Suppressor macrophage treated with lipopolysaccharide for 4 hours (primary cell): Measurements from ENCODE around the gene SDC1.
"Not testable (repeated sequence)": the region's sequence is repeated elsewhere in the genome, so short reads cannot be mapped to it uniquely, and the experiment has no call there.

ENCODE experiments used
- DNase-seq: peaks from one replicate; pipeline ENCODE4 v3.0.0-alpha.2; 2020

The SDC1 gene, protein sequence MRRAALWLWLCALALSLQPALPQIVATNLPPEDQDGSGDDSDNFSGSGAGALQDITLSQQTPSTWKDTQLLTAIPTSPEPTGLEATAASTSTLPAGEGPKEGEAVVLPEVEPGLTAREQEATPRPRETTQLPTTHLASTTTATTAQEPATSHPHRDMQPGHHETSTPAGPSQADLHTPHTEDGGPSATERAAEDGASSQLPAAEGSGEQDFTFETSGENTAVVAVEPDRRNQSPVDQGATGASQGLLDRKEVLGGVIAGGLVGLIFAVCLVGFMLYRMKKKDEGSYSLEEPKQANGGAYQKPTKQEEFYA

GRCh38 chr2:20224716-20225293 lies at the start of gene SDC1:
Gene SDC1 (minus strand): TSS chr2:20225130. CDS start chr2:20224867, 263 bp downstream.
- peak; percentile 27 for DNase-seq

DNA sequence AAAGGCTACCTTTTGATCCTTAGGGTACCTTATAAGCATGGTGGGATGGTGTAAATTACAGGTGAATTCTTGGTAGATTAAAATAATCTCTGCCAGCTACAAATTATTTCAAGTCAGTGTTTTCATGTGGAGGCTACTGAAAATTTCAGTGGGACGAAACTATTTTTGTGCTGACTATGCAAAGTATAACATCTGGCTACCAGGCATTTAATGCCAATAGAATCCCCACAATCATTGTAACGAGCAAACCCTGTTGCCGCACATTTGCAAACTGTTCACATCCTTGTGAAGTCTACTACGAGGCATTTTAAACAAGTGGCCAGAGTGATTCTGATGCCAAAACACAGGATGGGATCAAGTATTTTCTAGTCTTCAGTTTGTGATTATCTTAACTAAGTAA lies 48.1 kb upstream of the SDC1 start:
- no peak for DNase-seq

- DNase-seq = not testable (repeated sequence)
These were observed 43.4 kb upstream of the SDC1 start for GRCh38 chr2:20268317-20268716.

GRCh38 chr2:20267529-20267928 lies 42.6 kb upstream of the SDC1 start:
- no peak for DNase-seq

GRCh38 chr2:20264629-20265028 lies 39.7 kb upstream of the SDC1 start:
- no peak for DNase-seq

GRCh38 chr2:20257411-20257810 lies 32.5 kb upstream of the SDC1 start:
- DNase-seq = no peak

DNA sequence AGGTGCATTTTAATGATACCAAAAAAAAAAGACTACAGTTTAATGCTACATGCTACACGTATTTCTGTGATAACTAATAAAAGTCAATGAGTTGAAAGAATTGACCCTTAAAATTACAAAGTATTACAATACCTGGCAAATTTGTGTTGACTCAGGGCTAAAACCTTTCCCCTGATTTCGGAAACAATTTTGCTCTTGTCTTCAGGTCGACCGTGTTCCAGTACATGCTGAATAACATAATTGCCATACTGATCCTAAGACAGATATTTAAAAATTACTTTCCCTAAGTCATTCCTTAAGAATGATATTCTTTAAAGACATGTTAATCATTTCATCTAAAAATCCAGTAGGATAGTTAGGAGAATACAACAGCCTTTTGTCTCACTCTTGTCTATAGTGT lies 29.8 kb upstream of the SDC1 start:
- no peak for DNase-seq

GRCh38 chr2:20250436-20250835 lies 25.5 kb upstream of the SDC1 start:
- no peak for DNase-seq

DNA sequence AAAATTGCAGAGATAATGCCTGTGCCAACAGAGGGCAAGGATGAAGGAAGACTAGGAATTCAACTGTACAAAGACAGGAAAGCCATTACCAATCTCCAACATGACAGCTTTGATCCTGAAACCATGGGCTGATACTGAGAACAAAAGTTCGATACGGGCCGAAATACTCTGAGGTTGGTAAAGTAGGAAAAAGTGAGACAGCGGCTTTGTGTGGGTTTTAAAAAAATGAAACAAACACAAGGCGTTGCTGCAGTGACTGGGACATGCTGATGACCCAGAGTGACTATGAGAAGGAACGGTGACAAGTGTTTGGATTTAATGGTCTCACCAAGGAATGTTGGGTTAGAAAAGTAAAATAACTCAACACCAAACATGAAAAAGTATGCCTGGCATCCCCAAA lies 24.2 kb upstream of the SDC1 start:
- no peak for DNase-seq

- no peak for DNase-seq
These were observed 22.2 kb upstream of the SDC1 start for GRCh38 chr2:20247084-20247483.

- not testable (repeated sequence) for DNase-seq
These were observed 18.7 kb upstream of the SDC1 start for GRCh38 chr2:20243637-20244036.

- DNase-seq = no peak
These were observed 17.9 kb upstream of the SDC1 start for GRCh38 chr2:20242727-20243377.

DNA sequence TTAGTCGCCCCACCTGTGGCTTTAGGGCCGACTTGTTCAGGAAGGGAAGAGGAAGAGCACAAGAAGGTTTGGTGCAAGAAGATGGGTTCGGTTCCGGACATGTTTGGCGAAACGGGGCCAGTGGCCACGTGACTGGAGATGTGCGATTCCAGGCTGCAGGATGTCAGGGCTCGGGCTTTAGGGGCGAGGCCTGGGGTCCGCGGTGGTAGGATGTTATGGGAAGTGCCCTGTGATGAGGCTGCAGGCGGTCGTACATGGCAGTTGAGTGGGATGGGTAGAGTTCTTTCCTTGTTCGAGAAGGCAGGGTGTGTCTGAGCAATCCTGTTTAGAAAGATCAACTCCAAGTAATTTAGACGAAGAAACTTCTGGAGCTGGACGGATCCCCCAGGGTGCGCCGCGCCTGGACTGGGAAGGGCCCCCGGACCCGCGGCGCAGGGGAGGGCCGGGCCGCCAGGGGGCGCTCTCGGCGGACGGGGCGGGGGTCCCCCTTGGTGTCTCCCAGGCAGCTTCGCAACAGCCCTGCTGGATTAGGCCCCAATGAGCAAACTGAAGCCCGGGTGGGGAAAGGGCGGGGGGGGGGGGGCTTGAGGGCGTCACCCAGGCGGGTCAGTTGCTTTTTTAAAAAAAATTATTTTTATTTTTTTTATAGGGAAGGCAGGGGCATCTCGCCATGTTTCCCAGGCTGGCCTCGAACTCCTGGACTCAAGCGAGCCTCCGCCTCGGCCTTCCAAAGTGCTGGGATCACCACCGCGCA lies 17.2 kb upstream of the SDC1 start:
- DNase-seq = no peak

DNA sequence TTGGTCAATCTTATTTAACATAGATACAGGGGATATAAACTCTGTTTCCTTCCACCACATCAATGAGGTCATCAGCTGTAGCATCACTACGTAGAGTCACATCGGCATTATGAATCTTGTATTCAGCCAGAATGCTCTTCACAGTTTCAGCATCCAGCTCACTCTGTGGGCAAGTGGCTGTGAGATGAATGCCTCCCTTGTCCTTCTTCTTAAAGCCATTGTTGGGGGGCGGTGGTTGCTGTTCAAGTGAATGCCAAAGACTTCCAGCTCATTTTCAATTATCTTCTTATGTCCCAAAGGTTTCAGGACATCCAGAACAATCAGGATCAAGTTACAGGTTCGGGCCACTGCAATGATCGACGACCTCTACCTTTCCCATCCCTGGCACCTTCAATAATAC lies 15.4 kb upstream of the SDC1 start:
- not testable (repeated sequence) for DNase-seq

DNA sequence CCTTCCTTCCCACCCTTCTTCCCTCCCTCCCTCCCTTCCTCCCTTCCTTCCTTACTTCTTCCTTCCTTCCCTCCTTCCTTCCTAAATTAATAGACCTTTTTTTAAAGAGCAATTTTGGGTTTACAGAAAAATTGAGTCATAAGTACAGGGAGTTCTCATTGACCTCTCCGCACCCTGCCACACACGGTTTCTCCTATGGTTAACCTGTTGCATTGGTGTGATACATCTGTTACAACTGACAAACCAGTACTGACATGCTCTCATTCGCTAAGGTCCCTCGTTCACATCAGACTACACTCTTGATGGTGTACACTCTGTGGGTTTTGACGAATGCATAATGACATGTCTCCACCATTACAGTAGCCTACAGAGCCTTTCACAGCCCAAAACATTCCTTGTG lies 11.6 kb upstream of the SDC1 start:
- DNase-seq = no peak

GRCh38 chr2:20235655-20236305 lies 10.8 kb upstream of the SDC1 start:
- no peak for DNase-seq

GRCh38 chr2:20234597-20234996 lies 9.7 kb upstream of the SDC1 start:
- DNase-seq = not testable (repeated sequence)

DNA sequence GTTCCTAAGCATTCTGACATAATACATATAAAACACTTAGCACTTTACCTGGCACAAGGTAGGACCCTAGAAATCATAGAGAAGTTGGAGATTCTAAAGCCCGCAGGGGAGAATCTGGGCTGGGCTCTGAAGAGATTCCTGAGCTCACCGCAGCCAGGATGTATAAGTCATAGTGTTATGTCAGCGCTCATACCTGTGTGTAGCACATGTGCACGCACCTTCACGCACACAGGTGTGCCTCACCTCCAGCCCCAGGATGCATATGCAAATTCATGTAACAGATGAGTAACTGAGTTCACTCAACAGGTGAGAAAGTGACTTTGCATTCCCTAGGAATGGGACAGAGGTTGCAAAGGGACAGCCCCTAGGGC lies 7.9 kb upstream of the SDC1 start:
- DNase-seq = no peak

DNA sequence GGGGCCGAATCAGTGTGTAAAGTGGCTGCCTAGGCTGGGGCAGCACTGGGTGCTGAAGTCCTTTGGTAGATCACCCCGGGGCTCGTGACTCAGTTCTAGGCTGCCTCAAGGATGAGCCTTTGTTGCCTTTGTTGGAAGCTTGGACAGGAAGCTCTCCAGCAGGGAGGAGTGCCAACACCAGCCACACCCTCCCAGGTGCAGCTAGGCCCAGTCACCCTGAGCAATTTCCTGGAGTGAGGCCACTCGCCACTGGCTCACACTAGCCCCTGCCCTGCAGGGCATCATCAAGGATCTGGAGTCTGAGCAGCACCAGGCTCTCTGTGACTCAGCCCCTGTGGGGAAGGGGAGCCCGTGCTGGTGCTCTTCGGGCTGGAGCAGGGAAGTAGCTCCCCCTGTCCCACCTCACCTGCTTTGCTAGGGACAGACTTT lies 6.7 kb upstream of the SDC1 start:
- DNase-seq = no peak

GRCh38 chr2:20231159-20231558 lies 6.2 kb upstream of the SDC1 start:
- no peak for DNase-seq

DNA sequence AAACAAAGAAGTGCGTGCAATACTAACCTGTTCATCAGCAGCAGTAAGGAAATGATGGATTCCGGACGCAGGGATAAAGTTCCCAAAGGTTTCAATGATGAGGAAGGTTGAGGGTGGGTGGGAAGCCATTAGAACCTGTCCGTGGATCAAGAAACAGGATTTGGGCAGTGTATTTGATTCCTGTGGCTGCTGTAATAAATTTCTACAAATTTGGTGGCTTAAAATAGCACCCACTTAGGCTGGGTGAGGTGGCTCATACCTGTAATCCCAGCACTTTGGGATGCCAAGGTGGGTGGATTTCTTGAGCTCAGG lies 5.1 kb upstream of the SDC1 start:
- no peak for DNase-seq

DNA sequence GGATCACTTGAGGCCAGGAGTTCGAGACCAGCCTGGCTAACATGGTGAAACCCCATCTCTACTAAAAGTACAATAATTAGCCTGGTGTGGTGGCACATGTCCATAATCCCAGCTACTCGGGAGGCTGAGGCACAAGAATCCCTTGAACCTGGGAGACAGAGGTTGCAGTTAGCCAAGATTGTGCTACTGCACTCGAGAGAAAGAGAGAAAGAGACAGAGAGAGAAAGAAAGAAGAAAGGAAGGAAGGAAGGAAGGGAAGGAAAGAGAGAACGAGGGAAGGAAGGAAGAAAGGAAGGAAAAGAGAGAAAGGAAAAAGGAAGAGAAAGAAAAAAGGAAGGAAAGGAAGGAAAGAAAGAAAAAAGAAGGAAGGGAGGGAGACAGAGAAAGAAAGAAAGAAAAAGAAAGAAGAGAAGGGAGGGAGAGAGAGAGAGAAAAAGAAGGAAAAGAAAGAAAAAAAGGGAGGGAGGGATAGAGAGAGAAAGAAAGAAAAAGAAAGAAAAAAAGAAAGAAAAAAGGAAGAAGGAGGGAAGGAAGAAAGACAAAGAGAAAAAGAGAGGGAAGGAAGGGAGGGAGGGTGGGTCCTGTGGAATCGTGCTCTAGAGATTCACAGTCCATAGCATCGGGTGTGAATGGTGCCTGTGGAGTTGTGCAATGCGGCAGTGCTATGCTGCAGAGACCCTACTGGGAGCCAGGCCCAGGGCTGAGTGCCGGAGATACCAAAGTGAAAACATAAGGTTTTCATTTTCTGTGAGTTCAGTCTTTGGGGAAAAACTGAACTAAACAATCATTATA lies 4.6 kb upstream of the SDC1 start:
- no peak for DNase-seq
